B cell (primary cell): ENCODE data around the gene KRT72.

Experiments
- EZH2 ChIP-seq: IDR thresholded peaks from 2 replicates; pipeline ENCODE4 v1.6.1; 2012; ENCODE audit warnings: borderline replicate concordance, low read depth, mild to moderate bottlenecking, moderate library complexity, low read length; ENCODE audit not compliant: insufficient read depth, poor library complexity, severe bottlenecking
- TF ChIP-seq, protein P1 (sequence below): fragments of 200-600 bp; IDR thresholded peaks from one replicate; pipeline ENCODE4 v1.8.0; 2022; ENCODE audit warnings: antibody characterized with exemption, mild to moderate bottlenecking

DNA sequence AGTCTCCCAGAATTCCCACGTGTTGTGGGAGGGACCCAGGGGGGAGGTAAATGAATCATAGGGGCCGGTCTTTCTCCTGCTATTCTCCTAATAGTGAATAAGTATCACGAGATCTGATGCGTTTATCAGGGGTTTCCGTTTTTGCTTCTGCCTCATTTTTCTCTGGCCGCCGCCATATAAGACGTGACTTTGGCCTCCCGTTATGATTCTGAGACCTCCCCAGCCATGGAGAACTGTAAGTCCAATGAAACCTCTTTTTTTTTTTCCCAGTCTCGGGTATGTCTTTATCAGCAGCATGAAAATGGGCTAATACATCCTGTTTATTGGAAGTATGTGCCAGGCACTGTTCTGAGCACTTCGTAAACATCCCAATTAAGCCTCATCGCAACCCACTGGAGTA, 788 bp downstream of the KRT72 start:
- TF ChIP-seq, protein P1, sequence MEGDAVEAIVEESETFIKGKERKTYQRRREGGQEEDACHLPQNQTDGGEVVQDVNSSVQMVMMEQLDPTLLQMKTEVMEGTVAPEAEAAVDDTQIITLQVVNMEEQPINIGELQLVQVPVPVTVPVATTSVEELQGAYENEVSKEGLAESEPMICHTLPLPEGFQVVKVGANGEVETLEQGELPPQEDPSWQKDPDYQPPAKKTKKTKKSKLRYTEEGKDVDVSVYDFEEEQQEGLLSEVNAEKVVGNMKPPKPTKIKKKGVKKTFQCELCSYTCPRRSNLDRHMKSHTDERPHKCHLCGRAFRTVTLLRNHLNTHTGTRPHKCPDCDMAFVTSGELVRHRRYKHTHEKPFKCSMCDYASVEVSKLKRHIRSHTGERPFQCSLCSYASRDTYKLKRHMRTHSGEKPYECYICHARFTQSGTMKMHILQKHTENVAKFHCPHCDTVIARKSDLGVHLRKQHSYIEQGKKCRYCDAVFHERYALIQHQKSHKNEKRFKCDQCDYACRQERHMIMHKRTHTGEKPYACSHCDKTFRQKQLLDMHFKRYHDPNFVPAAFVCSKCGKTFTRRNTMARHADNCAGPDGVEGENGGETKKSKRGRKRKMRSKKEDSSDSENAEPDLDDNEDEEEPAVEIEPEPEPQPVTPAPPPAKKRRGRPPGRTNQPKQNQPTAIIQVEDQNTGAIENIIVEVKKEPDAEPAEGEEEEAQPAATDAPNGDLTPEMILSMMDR = no peak
- no peak for TF ChIP-seq EZH2
